HCT116 (cell line): ENCODE results near the gene DENND1A. TPM values are rescaled to one million over a fixed set of nuclear protein-coding genes. Genes with fewer than 3 reads are reported as not detected.

ENCODE experiments used
- ATAC-seq: fragments of 200-7000 bp; cut with Tn5 transposase; 2 replicates; pipeline ENCODE4 v1.9.1; 2020; ENCODE audit warnings: mild to moderate bottlenecking, moderate library complexity
- BruUV-seq: library from RNA; stranded (reverse); fragments of 400-500 nt; replicated peaks from 2 replicates; lab custom pipeline; 2021; lab: Mats Ljungman, UMichigan
- CTCF ChIA-PET: fragments of 300-600 bp; sonication (Branson Sonifier 250); formaldehyde crosslinking; loops from one replicate; lab custom pipeline; 2021; ENCODE audit warnings: antibody characterized with exemption; lab: Charles Lee
- POLR2A ChIA-PET: fragments of 300-600, 350-600 bp; sonication (Branson Sonifier 250); formaldehyde crosslinking; loops from one replicate; lab custom pipeline; 2021; ENCODE audit warnings: antibody characterized with exemption; lab: Charles Lee
- RAD21 ChIA-PET, 2 experiments: fragments of 300-600 bp; sonication (Branson Sonifier 250); formaldehyde crosslinking; loops; one replicate each; lab custom pipeline; 2023; ENCODE audit warnings: low total read pairs in 2 of 2; ENCODE audit not compliant: uncharacterized antibody in 2 of 2, unreplicated experiment in 2 of 2, low non-redundant PET in 1 of 2; lab: Charles Lee
- DNase-seq: peaks from one replicate; pipeline ENCODE4 v3.0.0-alpha.2; 2010; ENCODE audit warnings: low read depth, low spot score
- H2AFZ ChIP-seq: fragments of 200-600 bp; shearing (Covaris generic), sonication (generic); 2 replicates; pipeline ENCODE4 v1.6.1; 2017; ENCODE audit warnings: low read depth, mixed run types, mixed read lengths, antibody characterized with exemption, low read length; ENCODE audit not compliant: poor library complexity, severe bottlenecking
- H3K27ac ChIP-seq: 2 replicates; pipeline ENCODE4 v1.5.1; 2012; ENCODE audit warnings: low read depth, low read length
- H3K27me3 ChIP-seq: fragments of 200-600 bp; sonication (generic); 2 replicates; pipeline ENCODE4 v1.6.1; 2016; ENCODE audit warnings: mixed run types, low read length, mixed read lengths; ENCODE audit not compliant: insufficient read depth
- H3K36me3 ChIP-seq, 2 experiments: fragments of 200-500 bp in 1 of 2; fragments of 200-600 bp in 1 of 2; sonication (Bioruptor generic) in 1 of 2; sonication (generic) in 1 of 2; 2 replicates each; pipeline versions ENCODE4 v1.5.1 to v1.6.1; 2014 to 2016; ENCODE audit warnings: low read length in 2 of 2, inconsistent platforms in 1 of 2, mixed read lengths in 1 of 2, mixed run types in 1 of 2; ENCODE audit not compliant: insufficient read depth in 2 of 2, control insufficient read depth in 1 of 2
- H3K4me1 ChIP-seq, 2 experiments: fragments of 200-600 bp in 1 of 2; sonication (generic) in 1 of 2; 2 replicates each; pipeline versions ENCODE4 v1.5.1 to v1.6.1; 2012 to 2017; ENCODE audit warnings: low read length in 2 of 2, inconsistent platforms in 1 of 2, mild to moderate bottlenecking in 1 of 2, mixed read lengths in 1 of 2, mixed run types in 1 of 2, moderate library complexity in 1 of 2; ENCODE audit not compliant: insufficient read depth in 2 of 2, control insufficient read depth in 1 of 2
- H3K4me2 ChIP-seq: fragments of 200-600 bp; sonication (generic); 2 replicates; pipeline ENCODE4 v1.6.1; 2017; ENCODE audit warnings: mixed run types, low read length, mixed read lengths
- H3K4me3 ChIP-seq, 2 experiments: fragments of 200-600 bp in 1 of 2; sonication (generic) in 1 of 2; replicated peaks in 1 of 2; 2 replicates each; pipeline ENCODE4 v1.5.1; 2011 to 2016; ENCODE audit warnings: low read length in 2 of 2, control low read depth in 1 of 2, low read depth in 1 of 2, mild to moderate bottlenecking in 1 of 2, mixed read lengths in 1 of 2, mixed run types in 1 of 2
- H3K79me2 ChIP-seq: fragments of 200-600 bp; sonication (generic); 2 replicates; pipeline ENCODE4 v1.6.1; 2017; ENCODE audit warnings: mild to moderate bottlenecking, mixed run types, low read length, moderate library complexity, mixed read lengths; ENCODE audit not compliant: insufficient read depth
- H3K9ac ChIP-seq: fragments of 200-600 bp; sonication (generic); 2 replicates; pipeline ENCODE4 v1.6.1; 2016; ENCODE audit warnings: low read length, mixed read lengths
- H3K9me2 ChIP-seq: fragments of 200-600 bp; sonication (generic), shearing (Covaris generic); 2 replicates; pipeline ENCODE4 v1.6.1; 2017; ENCODE audit warnings: mixed run types, mild to moderate bottlenecking, moderate library complexity; ENCODE audit not compliant: insufficient read depth
- H3K9me3 ChIP-seq, 2 experiments: fragments of 200-500 bp in 1 of 2; fragments of 200-600 bp in 1 of 2; sonication (Bioruptor generic) in 1 of 2; sonication (generic) in 1 of 2; 2 replicates each; pipeline ENCODE4 v1.6.1; 2014 to 2017; ENCODE audit warnings: low read length in 2 of 2, mixed read lengths in 2 of 2, inconsistent platforms in 1 of 2, low read depth in 1 of 2, mild to moderate bottlenecking in 1 of 2, mixed run types in 1 of 2, moderate library complexity in 1 of 2; ENCODE audit not compliant: control insufficient read depth in 1 of 2, insufficient read depth in 1 of 2
- H4K20me1 ChIP-seq: fragments of 200-600 bp; sonication (generic), shearing (Covaris generic); 2 replicates; pipeline ENCODE4 v1.6.1; 2017; ENCODE audit warnings: mixed run types, mild to moderate bottlenecking, moderate library complexity; ENCODE audit not compliant: insufficient read depth
- ATF3 ChIP-seq: IDR thresholded peaks from 2 replicates; pipeline ENCODE4 v1.6.1; 2012
- CTCF ChIP-seq, 3 experiments: fragments of 200-600 bp in 1 of 3; sonication (generic) in 1 of 3; IDR thresholded peaks in 2 of 3; conservative IDR thresholded peaks in 1 of 3; 2 replicates each; pipeline ENCODE4 v1.5.1; 2012 to 2017; ENCODE audit warnings: low read depth in 2 of 3, low read length in 2 of 3, antibody characterized with exemption in 1 of 3, borderline replicate concordance in 1 of 3, control low read depth in 1 of 3, mild to moderate bottlenecking in 1 of 3, mixed read lengths in 1 of 3, mixed run types in 1 of 3, moderate library complexity in 1 of 3; ENCODE audit not compliant: insufficient read depth in 1 of 3
- EGR1 ChIP-seq: IDR thresholded peaks from 2 replicates; pipeline ENCODE4 v1.6.1; 2012; ENCODE audit warnings: low read depth
- EZH2phosphoT487 ChIP-seq: fragments of 200-600 bp; IDR thresholded peaks from 2 replicates; pipeline ENCODE4 v1.6.1; 2018; ENCODE audit warnings: antibody characterized with exemption, borderline replicate concordance
- MAX ChIP-seq: IDR thresholded peaks from 2 replicates; pipeline ENCODE4 v1.6.1; 2012
- POLR2A ChIP-seq: IDR thresholded peaks from 2 replicates; pipeline ENCODE4 v1.7.0; 2011; ENCODE audit warnings: borderline replicate concordance; ENCODE audit not compliant: insufficient read depth, insufficient read length; ENCODE audit errors: extremely low read depth
- POLR2AphosphoS5 ChIP-seq: IDR thresholded peaks from 2 replicates; pipeline ENCODE4 v1.6.1; 2011; ENCODE audit warnings: mild to moderate bottlenecking, low read depth, low read length, moderate library complexity
- RAD21 ChIP-seq: IDR thresholded peaks from 2 replicates; pipeline ENCODE4 v1.6.1; 2012; ENCODE audit warnings: low read depth, mild to moderate bottlenecking
- REST ChIP-seq: IDR thresholded peaks from 2 replicates; pipeline ENCODE4 v1.6.1; 2012; ENCODE audit warnings: low read depth
- TCF7L2 ChIP-seq: IDR thresholded peaks from 2 replicates; pipeline ENCODE4 v1.7.0; 2011; ENCODE audit warnings: borderline replicate concordance, inconsistent platforms; ENCODE audit not compliant: insufficient read depth, insufficient read length; ENCODE audit errors: extremely low read depth
- YY1 ChIP-seq: IDR thresholded peaks from 2 replicates; pipeline ENCODE4 v1.6.1; 2011; ENCODE audit warnings: low read length, low read depth, moderate library complexity, mild to moderate bottlenecking; ENCODE audit not compliant: insufficient replicate concordance; ENCODE audit errors: extremely low read depth
- ZBTB33 ChIP-seq: IDR thresholded peaks from 2 replicates; pipeline ENCODE4 v1.6.1; 2011; ENCODE audit warnings: mild to moderate bottlenecking, low read length, moderate library complexity; ENCODE audit not compliant: insufficient replicate concordance; ENCODE audit errors: extremely low read depth
- ZFX ChIP-seq: fragments of 450-650 bp; IDR thresholded peaks from 2 replicates; pipeline ENCODE4 v1.6.1; 2017
- intact Hi-C: fragments of 100-400 bp; cut with micrococcal nuclease; formaldehyde crosslinking; loops from 2 replicates; pipeline ENCODE4 v1.10.0; 2022
- total RNA-seq: library from RNA; stranded (reverse); gene quantifications from one replicate; pipeline ENCODE4 v1.2.1, GENCODE V29; 2021; ENCODE audit not compliant: unreplicated experiment

DENND1A gene
- total RNA-seq, 1 experiment from 2014 or later: 33.0 TPM

- H3K4me2 ChIP-seq: no peak overlapping the region
- H3K36me3 ChIP-seq: no peaks in the 10 kb centered on the region
- no peak overlapping the region for H2AFZ ChIP-seq
- no peaks in the 10 kb centered on the region for H3K9me2 ChIP-seq
- no peaks in the 10 kb centered on the region for H3K9me3 ChIP-seq
- no peaks in the 10 kb centered on the region for H3K27me3 ChIP-seq
- H3K9ac ChIP-seq: no peak overlapping the region
- ChIA-PET RAD21 (no interaction called here), CTCF (no interaction called here), POLR2A (no interaction called here)
- no peaks in the 10 kb centered on the region for H3K79me2 ChIP-seq
- intact Hi-C loops: no loop called here
- ATAC-seq: no peak
- TF ChIP-seq EGR1: no peak
- TF ChIP-seq EZH2phosphoT487: no peak
- no peak for TF ChIP-seq ZFX
- TF ChIP-seq POLR2AphosphoS5: no peak
- no peak for TF ChIP-seq REST
- TF ChIP-seq YY1: no peak
- TF ChIP-seq ATF3: no peak
- no peak for TF ChIP-seq ZBTB33
- no peak for TF ChIP-seq MAX
- no peak for TF ChIP-seq RAD21
- no peak for TF ChIP-seq TCF7L2
- no peak for TF ChIP-seq POLR2A
- TF ChIP-seq CTCF (IDR thresholded peaks at IDR 0.05 in 2 of 3, conservative IDR thresholded peaks at IDR 0.05 in 1 of 3; ENCODE audit: borderline replicate concordance in 1 of 3, insufficient read depth in 1 of 3, low read depth in 2 of 3, low read length in 2 of 3): no peak
- TF ChIP-seq, all 23 proteins: peak for 0
- Histone ChIP-seq H3K27ac (no peak overlapping the region), H4K20me1 (no peaks in the 10 kb centered on the region), H3K4me1 (peaks cover 7 to 11% of the 10 kb centered on the region in 2 experiments; a peak in 3 of 4 replicates), H3K4me3 (no peak overlapping the region)
- no peak for DNase-seq
- no TSS peak for BruUV-seq
Observed at GRCh38 chr9:123445116-123445515, 484.8 kb downstream of the DENND1A start.
